NCI-H1694 (cell line): ENCODE results near the gene PTK7.

Experiments used
- DNase-seq: peaks from one replicate; lab custom pipeline; 2025; lab: John Stamatoyannopoulos, UW

The PTK7 gene

DNA sequence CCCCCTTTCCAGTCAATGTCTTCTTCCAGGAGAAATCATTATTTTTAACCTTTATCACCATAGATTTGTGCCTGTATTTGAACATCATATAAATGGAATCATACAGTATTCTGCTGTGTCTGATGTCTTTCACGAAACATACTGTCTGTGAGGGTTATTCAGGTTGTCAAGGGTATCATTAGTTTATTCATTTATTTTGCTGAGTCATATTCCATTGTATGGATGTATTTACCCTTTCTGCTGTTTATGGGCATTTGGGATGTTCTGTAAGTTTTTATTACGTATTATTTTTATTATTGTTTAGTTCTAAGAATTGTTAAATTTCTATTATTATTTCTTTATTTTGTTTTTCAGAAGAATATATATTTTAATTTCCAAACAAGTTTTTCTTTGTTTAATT lies 131.2 kb downstream of the PTK7 start:
- DNase-seq = no peak
